Endothelial cell of umbilical vein (primary cell): ENCODE results near the gene CRELD2. TPM values are rescaled to one million over a fixed set of nuclear protein-coding genes. Genes with fewer than 3 reads are reported as not detected.

Experiments
- BruUV-seq: library from RNA; stranded (reverse); fragments of 400-500 nt; replicated peaks from 2 replicates; lab custom pipeline; 2021; lab: Mats Ljungman, UMichigan
- CTCF ChIA-PET: fragments of 300-600, 350-600 bp; sonication (Branson Sonifier 250); formaldehyde crosslinking; loops from one replicate; lab custom pipeline; 2021; ENCODE audit warnings: antibody characterized with exemption, inconsistent platforms; lab: Charles Lee
- POLR2A ChIA-PET: fragments of 300-600, 350-600 bp; sonication (Branson Sonifier 250); formaldehyde crosslinking; loops from one replicate; lab custom pipeline; 2021; ENCODE audit warnings: antibody characterized with exemption, inconsistent platforms; lab: Charles Lee
- DNase-seq: peaks from one replicate; pipeline ENCODE4 v3.0.0-alpha.2; 2011; ENCODE audit warnings: low read depth, low spot score
- FAIRE-seq: peaks from 2 replicates; lab custom pipeline; 2011; peaks lifted over from hg19 to GRCh38; lab: Jason Lieb, UNC
- H2AFZ ChIP-seq: 2 replicates; pipeline ENCODE4 v1.6.0; 2012; ENCODE audit warnings: low read depth, low read length, control low read depth, inconsistent platforms
- H3K27ac ChIP-seq: 2 replicates; pipeline ENCODE4 v1.5.1; 2011; ENCODE audit warnings: low read depth, mild to moderate bottlenecking, control low read depth, low read length, moderate library complexity; ENCODE audit not compliant: insufficient read depth
- H3K27me3 ChIP-seq, 2 experiments: 2 replicates each; pipeline versions ENCODE4 v1.6.0 to v1.6.1; 2011; ENCODE audit warnings: low read length in 2 of 2, mixed read lengths in 1 of 2; ENCODE audit not compliant: control insufficient read depth in 2 of 2, insufficient read depth in 2 of 2
- H3K36me3 ChIP-seq, 2 experiments: 2 replicates in 1 of 2; 3 replicates in 1 of 2; pipeline ENCODE4 v1.5.1; 2011; ENCODE audit warnings: low read length in 2 of 2, mild to moderate bottlenecking in 1 of 2, moderate library complexity in 1 of 2; ENCODE audit not compliant: control insufficient read depth in 2 of 2, insufficient read depth in 2 of 2; ENCODE audit errors: extremely low read depth in 1 of 2
- H3K4me1 ChIP-seq: 3 replicates; pipeline ENCODE4 v1.5.1; 2011; ENCODE audit warnings: mild to moderate bottlenecking, low read length; ENCODE audit not compliant: control insufficient read depth, insufficient read depth; ENCODE audit errors: extremely low read depth
- H3K4me2 ChIP-seq: 2 replicates; pipeline ENCODE4 v1.6.1; 2011; ENCODE audit warnings: low read length, control low read depth, mixed read lengths; ENCODE audit not compliant: insufficient read depth
- H3K4me3 ChIP-seq, 3 experiments: fragments of 200-600 bp in 1 of 3; sonication (generic), shearing (Covaris generic) in 1 of 3; replicated peaks in 1 of 3; 2 replicates each; pipeline ENCODE4 v1.5.1; 2011 to 2016; ENCODE audit warnings: control low read depth in 3 of 3, low read length in 3 of 3, mild to moderate bottlenecking in 2 of 3, inconsistent platforms in 1 of 3, low read depth in 1 of 3, moderate library complexity in 1 of 3; ENCODE audit not compliant: insufficient read depth in 1 of 3
- H3K79me2 ChIP-seq: 2 replicates; pipeline ENCODE4 v1.6.0; 2012; ENCODE audit warnings: low read length, inconsistent platforms; ENCODE audit not compliant: control insufficient read depth, insufficient read depth
- H3K9ac ChIP-seq: replicated peaks from 2 replicates; pipeline ENCODE3; 2011; ENCODE audit warnings: low read length, control low read depth; ENCODE audit not compliant: insufficient read depth; ENCODE audit errors: extremely low read depth
- H3K9me1 ChIP-seq: replicated peaks from 3 replicates; pipeline ENCODE4 v1.6.0; 2011; ENCODE audit warnings: mild to moderate bottlenecking, low read length; ENCODE audit not compliant: control insufficient read depth, insufficient read depth; ENCODE audit errors: extremely low read depth
- H3K9me3 ChIP-seq: replicated peaks from 2 replicates; pipeline ENCODE4 v1.5.1; 2012; ENCODE audit warnings: low read length, inconsistent platforms; ENCODE audit not compliant: control insufficient read depth, insufficient read depth
- H4K20me1 ChIP-seq: replicated peaks from 2 replicates; pipeline ENCODE3; 2011; ENCODE audit warnings: mild to moderate bottlenecking, low read length; ENCODE audit not compliant: control insufficient read depth, insufficient read depth; ENCODE audit errors: extremely low read depth
- CTCF ChIP-seq, 2 donors: IDR thresholded peaks; 1 replicate in 1 of 2; 2 replicates in 1 of 2; pipeline ENCODE4 v1.5.1; 2011; ENCODE audit warnings: low read length in 2 of 2, mild to moderate bottlenecking in 2 of 2, moderate library complexity in 2 of 2, control low read depth in 1 of 2, inconsistent platforms in 1 of 2, low read depth in 1 of 2; ENCODE audit not compliant: insufficient read depth in 1 of 2; ENCODE audit errors: extremely low read depth in 1 of 2
- EZH2 ChIP-seq: IDR thresholded peaks from 2 replicates; pipeline ENCODE4 v1.6.1; 2012; ENCODE audit warnings: borderline replicate concordance, low read depth, mild to moderate bottlenecking, moderate library complexity, low read length, inconsistent platforms; ENCODE audit not compliant: severe bottlenecking
- FOS ChIP-seq: IDR thresholded peaks from 2 replicates; pipeline ENCODE4 v1.6.1; 2011; ENCODE audit warnings: mild to moderate bottlenecking, low read length, moderate library complexity, borderline replicate concordance; ENCODE audit not compliant: insufficient read depth
- GATA2 ChIP-seq: IDR thresholded peaks from 2 replicates; pipeline ENCODE4 v1.7.0; 2011; ENCODE audit warnings: low read depth, mild to moderate bottlenecking, moderate library complexity, mixed read lengths, low read length; ENCODE audit not compliant: insufficient read length, insufficient read depth
- JUN ChIP-seq: IDR thresholded peaks from 2 replicates; pipeline ENCODE4 v1.6.1; 2011; ENCODE audit warnings: borderline replicate concordance, low read depth; ENCODE audit not compliant: insufficient read length, insufficient read depth
- MYC ChIP-seq: IDR thresholded peaks from one replicate; pipeline ENCODE4 v1.6.1; 2011; ENCODE audit warnings: mild to moderate bottlenecking, low read depth, low read length
- POLR2A ChIP-seq: IDR thresholded peaks from 2 replicates; pipeline ENCODE4 v1.6.1; 2012; ENCODE audit warnings: low read depth, mild to moderate bottlenecking, control low read depth, low read length
- POLR2AphosphoS5 ChIP-seq: IDR thresholded peaks from 2 replicates; pipeline ENCODE4 v1.6.1; 2012; ENCODE audit warnings: low read depth, mild to moderate bottlenecking, control low read depth, low read length, moderate library complexity; ENCODE audit not compliant: insufficient read depth
- dilution Hi-C: fragments of 300-500 bp; cut with MboI; formaldehyde crosslinking; loops from one replicate; pipeline ENCODE4 v1.15.0; 2019; ENCODE audit warnings: low sequenced_read_pairs; ENCODE audit not compliant: extremely low pct_ligation_motif_present
- intact Hi-C: fragments of 100-400 bp; cut with micrococcal nuclease; formaldehyde crosslinking; loops from one replicate; pipeline ENCODE4 v1.10.0; 2022
- polyA plus RNA-seq, 4 experiments: library from polyadenylated mRNA; depleted of rRNA in 3 of 4; stranded (reverse) in 3 of 4; unstranded in 1 of 4; fragments of >200 nt; gene quantifications; 2 replicates each; pipeline versions ENCODE4 v1.2.1 to v1.2.3, GENCODE V29; 2011 to 2012; ENCODE audit warnings: missing spikeins in 1 of 4
- total RNA-seq: library from RNA; stranded (reverse); gene quantifications from 2 replicates; pipeline ENCODE4 v1.2.3, GENCODE V29; 2021
- TF ChIP-seq, protein P1 (sequence below): IDR thresholded peaks from 2 replicates; pipeline ENCODE4 v1.6.1; 2011; ENCODE audit not compliant: insufficient read depth, insufficient read length

Gene CRELD2
- total and polyA plus RNA-seq, 2 donors (not counting 3 experiments of a cell fraction or from before 2014, with no cell fraction given), result 71.0 to 86.3 TPM

DNA sequence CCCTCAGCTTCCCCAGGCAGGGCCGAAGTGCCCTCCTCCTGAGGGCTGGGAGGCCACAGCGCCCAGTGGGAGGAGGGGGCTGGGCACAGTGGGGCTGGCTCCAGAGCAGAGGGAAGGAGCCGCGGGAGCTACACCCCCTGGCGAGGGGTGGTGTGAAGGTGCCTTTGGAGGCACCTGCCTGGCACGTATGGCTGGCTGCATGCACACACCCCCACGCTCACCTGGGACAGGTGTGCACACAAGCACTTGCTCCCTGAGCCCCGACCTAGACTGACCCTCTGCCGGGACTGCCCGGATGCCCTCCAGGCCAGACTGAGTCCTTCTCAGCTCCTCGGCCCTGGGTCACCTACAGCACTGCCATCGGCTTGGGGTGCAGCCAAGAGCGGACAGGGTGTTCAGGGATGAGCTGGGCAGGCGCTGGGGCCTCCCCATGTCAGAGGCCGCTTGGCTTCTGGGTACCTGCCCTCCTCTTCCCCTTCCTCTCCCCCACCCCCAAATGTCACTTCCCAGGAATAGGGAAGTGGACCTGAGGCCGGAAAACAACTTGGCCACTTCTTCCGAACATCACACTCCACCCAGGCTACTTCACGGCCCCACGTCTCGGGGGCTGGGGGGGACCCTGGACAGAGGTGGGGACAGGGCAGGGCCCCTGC is 34.7 kb downstream of the CRELD2 start:
- no TSS peak for BruUV-seq
- Histone ChIP-seq H3K36me3 (no peaks in the 10 kb centered on the region), H3K4me1 (peaks cover 10% of the 10 kb centered on the region), H3K4me2 (no peak overlapping the region), H3K9ac (no peak overlapping the region), H3K27me3 (no peaks in the 10 kb centered on the region), H4K20me1 (no peaks in the 10 kb centered on the region), H3K9me3 (no peaks in the 10 kb centered on the region), H3K27ac (no peak overlapping the region), H3K4me3 (no peak overlapping the region), H3K79me2 (no peaks in the 10 kb centered on the region), H2AFZ (no peak overlapping the region), H3K9me1 (no peaks in the 10 kb centered on the region)
- ChIA-PET POLR2A (interaction anchor here (0.6 to 1.0 kb wide), 2 partner anchors 16 to 21 kb away, joined by 4 to 5 read pairs; no protein-coding TSS in a partner anchor), CTCF (interaction anchor here (1.2 kb wide), 1 partner anchor 10 kb away, joined by 3 read pairs; no protein-coding TSS in a partner anchor)
- dilution Hi-C loops (no loop called here), intact Hi-C loops (no loop called here)
- no peak for FAIRE-seq
- DNase-seq, result no peak
- TF ChIP-seq FOS (no peak), EZH2 (no peak), CTCF (IDR thresholded peaks at IDR 0.05; ENCODE audit: extremely low read depth in 1 of 2, insufficient read depth in 1 of 2, low read depth in 1 of 2, low read length in 2 of 2) (no peak), GATA2 (no peak), POLR2AphosphoS5 (no peak), JUN (no peak), MYC (no peak), POLR2A (no peak)
- TF ChIP-seq, protein P1, sequence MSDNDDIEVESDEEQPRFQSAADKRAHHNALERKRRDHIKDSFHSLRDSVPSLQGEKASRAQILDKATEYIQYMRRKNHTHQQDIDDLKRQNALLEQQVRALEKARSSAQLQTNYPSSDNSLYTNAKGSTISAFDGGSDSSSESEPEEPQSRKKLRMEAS, result no peak
